B cell (primary cell): ENCODE results near the gene PPP6R3. TPM values are rescaled to one million over a fixed set of nuclear protein-coding genes. Genes with fewer than 3 reads are reported as not detected.

Experiments
- ATAC-seq: fragments of 200-7000 bp; cut with Tn5 transposase; one replicate; pipeline ENCODE4 v1.10.0; 2021; ENCODE audit warnings: low read depth, mild to moderate bottlenecking, moderate number of reproducible peaks, moderate library complexity
- CTCF ChIA-PET: fragments of 350-600 bp; sonication (Branson Sonifier 250); formaldehyde crosslinking; loops from one replicate; lab custom pipeline; 2021; ENCODE audit warnings: antibody characterized with exemption, inconsistent platforms; lab: Charles Lee
- POLR2A ChIA-PET: fragments of 350-600 bp; sonication (Branson Sonifier 250); formaldehyde crosslinking; loops from one replicate; lab custom pipeline; 2021; ENCODE audit warnings: antibody characterized with exemption; lab: Charles Lee
- DNase-seq: peaks from one replicate; pipeline ENCODE4 v3.0.0; 2013
- H2AFZ ChIP-seq: 2 replicates; pipeline ENCODE4 v1.6.1; 2012; ENCODE audit warnings: mild to moderate bottlenecking, low read depth, low read length; ENCODE audit not compliant: insufficient read depth, poor library complexity, severe bottlenecking
- H3K27ac ChIP-seq, 2 donors: 1 replicate in 1 of 2; 2 replicates in 1 of 2; pipeline ENCODE4 v1.5.1; 2012 to 2013; ENCODE audit warnings: low read length in 2 of 2, mild to moderate bottlenecking in 2 of 2, moderate library complexity in 1 of 2
- H3K27me3 ChIP-seq, 4 experiments: fragments of 200-600 bp in 1 of 4; sonication (generic) in 1 of 4; replicated peaks in 1 of 4; 1 replicate in 2 of 4; 2 replicates in 2 of 4; pipeline versions ENCODE4 v1.6.1 to v1.7.0; 2013 to 2016; ENCODE audit warnings: low read length in 3 of 4, mild to moderate bottlenecking in 2 of 4, mixed read lengths in 1 of 4, moderate library complexity in 1 of 4; ENCODE audit not compliant: insufficient read depth in 4 of 4, control insufficient read depth in 3 of 4; ENCODE audit errors: control extremely low read depth in 1 of 4
- H3K36me3 ChIP-seq, 2 experiments: replicated peaks in 1 of 2; 1 replicate in 1 of 2; 2 replicates in 1 of 2; pipeline versions ENCODE4 v1.6.1 to v1.7.1; 2013; ENCODE audit warnings: low read length in 1 of 2; ENCODE audit not compliant: insufficient read depth in 2 of 2, control insufficient read depth in 1 of 2; ENCODE audit errors: control extremely low read depth in 1 of 2, extremely low read depth in 1 of 2
- H3K4me1 ChIP-seq, 2 donors: fragments of 200-600 bp in 1 of 2; sonication (generic) in 1 of 2; 1 replicate in 1 of 2; 2 replicates in 1 of 2; pipeline versions ENCODE4 v1.5.1 to v1.6.1; 2013 to 2017; ENCODE audit warnings: low read length in 2 of 2; ENCODE audit not compliant: control insufficient read depth in 2 of 2, insufficient read depth in 2 of 2
- H3K4me2 ChIP-seq: replicated peaks from 2 replicates; pipeline ENCODE3; 2012; ENCODE audit warnings: mild to moderate bottlenecking, low read depth, low read length; ENCODE audit not compliant: poor library complexity, severe bottlenecking
- H3K4me3 ChIP-seq, 5 experiments: fragments of 200-600 bp in 1 of 5; sonication (generic) in 1 of 5; 1 replicate in 3 of 5; 2 replicates in 2 of 5; pipeline versions ENCODE4 v1.5.1 to v1.7.0; 2011 to 2016; ENCODE audit warnings: low read length in 4 of 5, mild to moderate bottlenecking in 4 of 5, low read depth in 2 of 5, control low read depth in 1 of 5, moderate library complexity in 1 of 5; ENCODE audit not compliant: insufficient read depth in 1 of 5; ENCODE audit errors: control extremely low read depth in 1 of 5, extremely low read depth in 1 of 5
- H3K79me2 ChIP-seq: fragments of 200-600 bp; sonication (generic); one replicate; pipeline ENCODE4 v1.6.0; 2016; ENCODE audit warnings: low read length; ENCODE audit not compliant: control insufficient read depth, insufficient read depth
- H3K9ac ChIP-seq: fragments of 200-600 bp; sonication (generic); 2 replicates; pipeline ENCODE4 v1.6.1; 2017; ENCODE audit warnings: mild to moderate bottlenecking, low read length, moderate library complexity
- H3K9me3 ChIP-seq, 3 donors: one replicate each; pipeline versions ENCODE4 v1.6.1 to v1.7.1; 2013; ENCODE audit warnings: low read length in 2 of 3; ENCODE audit not compliant: control insufficient read depth in 2 of 3, insufficient read depth in 1 of 3; ENCODE audit errors: control extremely low read depth in 1 of 3
- H4K20me1 ChIP-seq: 2 replicates; pipeline ENCODE4 v1.6.0; 2012; ENCODE audit warnings: mild to moderate bottlenecking, low read length; ENCODE audit not compliant: insufficient read depth, control insufficient read depth, poor library complexity, severe bottlenecking
- H3K27ac Mint-ChIP-seq: one replicate; pipeline ENCODE4 v1.8.0; 2021; ENCODE audit warnings: mixed read lengths
- H3K27me3 Mint-ChIP-seq: one replicate; pipeline ENCODE4 v1.8.0; 2021; ENCODE audit warnings: mixed read lengths
- H3K4me1 Mint-ChIP-seq: one replicate; pipeline ENCODE4 v1.8.0; 2021; ENCODE audit warnings: mixed read lengths
- H3K4me3 Mint-ChIP-seq: one replicate; pipeline ENCODE4 v1.8.0; 2021; ENCODE audit warnings: mixed read lengths
- H3K9me3 Mint-ChIP-seq: one replicate; pipeline ENCODE4 v1.8.0; 2022; ENCODE audit warnings: mixed read lengths; ENCODE audit not compliant: insufficient read depth
- EZH2 ChIP-seq: IDR thresholded peaks from 2 replicates; pipeline ENCODE4 v1.6.1; 2012; ENCODE audit warnings: borderline replicate concordance, low read depth, mild to moderate bottlenecking, moderate library complexity, low read length; ENCODE audit not compliant: insufficient read depth, poor library complexity, severe bottlenecking
- WGBS: methylation state at CpG from one replicate; pipeline ENCODE4 v1.1.5; 2013; ENCODE audit warnings: missing lambda C conversion rate; ENCODE audit not compliant: insufficient coverage; 5-methylcytosine and 5-hydroxymethylcytosine counted together
- intact Hi-C: fragments of 100-400 bp; cut with micrococcal nuclease; formaldehyde crosslinking; loops from one replicate; pipeline ENCODE4 v1.10.0; 2022
- polyA plus RNA-seq: library from polyadenylated mRNA; depleted of rRNA; stranded (reverse); fragments of >200 nt; gene quantifications from 2 replicates; pipeline ENCODE4 v1.2.3, GENCODE V29; 2012
- total RNA-seq, 2 donors: library from RNA; stranded (reverse); fragments of 120-200 nt in 1 of 2; gene quantifications; 1 replicate in 1 of 2; 2 replicates in 1 of 2; pipeline versions ENCODE4 v1.2.3 to v1.2.4, GENCODE V29; 2013 to 2022
- TF ChIP-seq, protein P1 (sequence below): fragments of 200-600 bp; IDR thresholded peaks from one replicate; pipeline ENCODE4 v1.8.0; 2022; ENCODE audit warnings: antibody characterized with exemption, mild to moderate bottlenecking

PPP6R3 gene
- total and polyA plus RNA-seq, 2 donors (not counting 1 experiment from before 2014, with no cell fraction given), result 48.5 to 159 TPM

DNA sequence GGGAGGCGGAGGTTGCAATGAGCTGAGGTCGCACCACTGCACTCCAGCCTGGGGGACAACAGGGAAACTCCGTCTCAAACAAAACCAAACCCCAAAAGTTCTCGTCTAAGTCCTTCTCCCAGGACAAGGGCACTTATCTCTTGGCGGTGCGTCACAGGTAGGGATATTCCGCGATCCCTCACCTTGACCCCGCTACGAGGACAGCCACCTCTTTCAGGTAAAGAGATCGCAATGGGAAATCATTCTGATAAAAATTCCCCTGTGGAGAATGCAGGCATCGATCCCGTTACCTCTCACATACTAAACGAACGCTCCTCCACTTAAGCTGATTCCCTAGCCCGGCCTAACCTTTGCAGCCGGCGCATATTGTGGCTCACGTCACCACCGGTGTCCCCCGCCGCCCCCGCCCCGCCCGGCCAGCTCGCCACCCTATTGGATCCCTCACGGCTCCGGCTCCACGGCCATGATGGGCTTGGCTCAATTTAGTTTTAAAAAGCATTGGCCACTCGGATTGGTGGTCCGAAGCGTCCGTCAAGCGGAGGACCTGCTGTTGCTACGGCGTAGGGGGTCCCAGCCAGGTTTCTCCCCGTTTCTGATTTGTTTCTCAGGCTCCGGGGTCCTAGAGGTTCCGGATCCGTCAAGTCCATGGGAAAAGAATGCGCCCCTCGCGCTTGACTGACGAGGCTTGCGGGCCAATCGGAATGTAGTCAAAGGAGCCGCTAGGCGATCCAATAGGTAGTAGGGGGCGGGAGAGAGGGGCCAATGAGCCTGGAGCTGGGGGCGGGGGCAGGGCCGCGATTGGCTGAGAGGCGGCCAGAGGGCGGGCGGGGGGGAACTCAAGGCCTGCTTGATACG lies 439 bp upstream of the PPP6R3 start:
- Histone ChIP-seq H3K27me3 (no peaks in the 10 kb centered on the region), H3K79me2 (peaks cover 45% of the 10 kb centered on the region), H4K20me1 (peaks cover 37% of the 10 kb centered on the region), H2AFZ (peak overlapping the region; percentile 93), H3K27ac (peak overlapping the region; percentile 95 to 96), H3K4me2 (peak overlapping the region; percentile 91), H3K9ac (peak overlapping the region; percentile 95), H3K36me3 (peaks cover 0 to under 1% of the 10 kb centered on the region in 2 experiments), H3K4me1 (peaks cover 29 to 31% of the 10 kb centered on the region in 2 donors), H3K4me3 (peak overlapping the region; percentile 82 to 96 (median 90)), H3K9me3 (no peaks in the 10 kb centered on the region)
- intact Hi-C loops, result loop anchor here (1.0 to 10.0 kb wide), 6 partner anchors 78 to 585 kb away; partner anchors contain the start of genes CHKA, NDUFS8, TCIRG1 and TPCN2
- peak overlapping the region; percentile 96 for H3K4me3 Mint-ChIP-seq
- ATAC-seq, result peak; percentile 90
- WGBS, result 8% methylated on average over 56 of the region's 56 CpGs
- H3K9me3 Mint-ChIP-seq, result no peaks in the 10 kb centered on the region
- H3K4me1 Mint-ChIP-seq, result peaks cover 40% of the 10 kb centered on the region
- peak overlapping the region; percentile 97 for H3K27ac Mint-ChIP-seq
- ChIA-PET POLR2A (interaction anchor here (0.6 to 1.4 kb wide), 7 partner anchors 54 to 589 kb away, joined by 3 to 7 read pairs (median 3); partner anchors contain the start of genes C11orf24 and TPCN2), CTCF (interaction anchor here (1.7 kb wide), 1 partner anchor 13 kb away, joined by 5 read pairs; no protein-coding TSS in a partner anchor)
- DNase-seq, result peak; percentile 97
- no peaks in the 10 kb centered on the region for H3K27me3 Mint-ChIP-seq
- no peak for TF ChIP-seq EZH2
- TF ChIP-seq, protein P1, sequence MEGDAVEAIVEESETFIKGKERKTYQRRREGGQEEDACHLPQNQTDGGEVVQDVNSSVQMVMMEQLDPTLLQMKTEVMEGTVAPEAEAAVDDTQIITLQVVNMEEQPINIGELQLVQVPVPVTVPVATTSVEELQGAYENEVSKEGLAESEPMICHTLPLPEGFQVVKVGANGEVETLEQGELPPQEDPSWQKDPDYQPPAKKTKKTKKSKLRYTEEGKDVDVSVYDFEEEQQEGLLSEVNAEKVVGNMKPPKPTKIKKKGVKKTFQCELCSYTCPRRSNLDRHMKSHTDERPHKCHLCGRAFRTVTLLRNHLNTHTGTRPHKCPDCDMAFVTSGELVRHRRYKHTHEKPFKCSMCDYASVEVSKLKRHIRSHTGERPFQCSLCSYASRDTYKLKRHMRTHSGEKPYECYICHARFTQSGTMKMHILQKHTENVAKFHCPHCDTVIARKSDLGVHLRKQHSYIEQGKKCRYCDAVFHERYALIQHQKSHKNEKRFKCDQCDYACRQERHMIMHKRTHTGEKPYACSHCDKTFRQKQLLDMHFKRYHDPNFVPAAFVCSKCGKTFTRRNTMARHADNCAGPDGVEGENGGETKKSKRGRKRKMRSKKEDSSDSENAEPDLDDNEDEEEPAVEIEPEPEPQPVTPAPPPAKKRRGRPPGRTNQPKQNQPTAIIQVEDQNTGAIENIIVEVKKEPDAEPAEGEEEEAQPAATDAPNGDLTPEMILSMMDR, result no peak
